ENCODE measurements around the gene CCK. TPM values are rescaled to one million over a fixed set of nuclear protein-coding genes. Genes with fewer than 3 reads are reported as not detected.

Gene CCK
- total and polyA plus RNA-seq, 2 experiments from 2014 or later, result 3.1 to 4.2 TPM

DNA sequence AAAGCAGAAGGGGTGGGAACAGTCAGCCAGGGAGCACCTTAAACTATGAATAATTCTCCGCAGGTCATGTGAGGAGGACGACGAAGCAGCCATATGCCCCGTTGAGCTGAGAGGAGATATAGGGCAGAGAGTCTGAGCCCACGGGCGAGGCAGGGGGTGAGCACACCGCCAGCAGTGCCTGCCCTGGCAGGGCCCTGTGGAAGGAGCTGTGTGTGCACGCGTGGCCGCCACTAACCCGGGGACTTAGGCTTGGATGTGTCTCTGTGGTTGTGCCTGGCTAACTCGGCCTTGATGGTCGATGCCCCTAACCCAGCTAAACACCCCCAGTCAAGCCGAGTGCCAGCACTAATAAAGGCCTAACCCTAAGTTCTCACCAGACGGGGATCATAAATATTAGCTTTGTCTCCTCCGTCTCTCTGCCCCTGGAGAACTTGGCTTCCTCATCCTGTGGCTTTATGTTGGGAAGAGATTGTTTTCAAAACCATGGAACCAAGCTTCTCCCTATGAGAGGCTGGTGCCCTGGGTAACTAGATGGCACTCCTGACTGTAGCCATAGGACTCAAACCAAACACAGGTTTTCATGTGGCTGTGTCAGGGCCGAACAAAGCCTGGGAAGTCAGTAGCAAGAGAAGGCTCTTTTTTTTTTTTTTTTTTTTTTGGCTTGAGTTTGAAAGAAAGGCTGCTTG, 45.4 kb downstream of the CCK start:
- no peaks in the 10 kb centered on the region for H3K79me2 ChIP-seq (replicated peaks; ENCODE audit: insufficient read depth)
- no peaks in the 10 kb centered on the region for H3K27me3 ChIP-seq (ENCODE audit: insufficient read depth)
- H3K9me2 ChIP-seq (ENCODE audit: insufficient read depth), result no peaks in the 10 kb centered on the region
- H2AFZ ChIP-seq, result no peak overlapping the region
- DNase-seq (ENCODE audit: low spot score) (no peak), ATAC-seq (no peak)
- no peaks in the 10 kb centered on the region for H3F3A ChIP-seq (replicated peaks; ENCODE audit: low read depth)
- TF ChIP-seq ZNF114 (CRISPR knock-in tag; IDR thresholded peaks at IDR 0.05) (no peak), EZH2 (IDR thresholded peaks at IDR 0.05; ENCODE audit: low read depth, unreplicated experiment) (no peak), NANOG (IDR thresholded peaks at IDR 0.05; ENCODE audit: borderline replicate concordance) (no peak), ZNF331 (CRISPR knock-in tag; IDR thresholded peaks at IDR 0.05; ENCODE audit: low read depth) (no peak), POLR2AphosphoS5 (IDR thresholded peaks at IDR 0.05; ENCODE audit: low read depth) (no peak)
- TF ChIP-seq, protein P1, sequence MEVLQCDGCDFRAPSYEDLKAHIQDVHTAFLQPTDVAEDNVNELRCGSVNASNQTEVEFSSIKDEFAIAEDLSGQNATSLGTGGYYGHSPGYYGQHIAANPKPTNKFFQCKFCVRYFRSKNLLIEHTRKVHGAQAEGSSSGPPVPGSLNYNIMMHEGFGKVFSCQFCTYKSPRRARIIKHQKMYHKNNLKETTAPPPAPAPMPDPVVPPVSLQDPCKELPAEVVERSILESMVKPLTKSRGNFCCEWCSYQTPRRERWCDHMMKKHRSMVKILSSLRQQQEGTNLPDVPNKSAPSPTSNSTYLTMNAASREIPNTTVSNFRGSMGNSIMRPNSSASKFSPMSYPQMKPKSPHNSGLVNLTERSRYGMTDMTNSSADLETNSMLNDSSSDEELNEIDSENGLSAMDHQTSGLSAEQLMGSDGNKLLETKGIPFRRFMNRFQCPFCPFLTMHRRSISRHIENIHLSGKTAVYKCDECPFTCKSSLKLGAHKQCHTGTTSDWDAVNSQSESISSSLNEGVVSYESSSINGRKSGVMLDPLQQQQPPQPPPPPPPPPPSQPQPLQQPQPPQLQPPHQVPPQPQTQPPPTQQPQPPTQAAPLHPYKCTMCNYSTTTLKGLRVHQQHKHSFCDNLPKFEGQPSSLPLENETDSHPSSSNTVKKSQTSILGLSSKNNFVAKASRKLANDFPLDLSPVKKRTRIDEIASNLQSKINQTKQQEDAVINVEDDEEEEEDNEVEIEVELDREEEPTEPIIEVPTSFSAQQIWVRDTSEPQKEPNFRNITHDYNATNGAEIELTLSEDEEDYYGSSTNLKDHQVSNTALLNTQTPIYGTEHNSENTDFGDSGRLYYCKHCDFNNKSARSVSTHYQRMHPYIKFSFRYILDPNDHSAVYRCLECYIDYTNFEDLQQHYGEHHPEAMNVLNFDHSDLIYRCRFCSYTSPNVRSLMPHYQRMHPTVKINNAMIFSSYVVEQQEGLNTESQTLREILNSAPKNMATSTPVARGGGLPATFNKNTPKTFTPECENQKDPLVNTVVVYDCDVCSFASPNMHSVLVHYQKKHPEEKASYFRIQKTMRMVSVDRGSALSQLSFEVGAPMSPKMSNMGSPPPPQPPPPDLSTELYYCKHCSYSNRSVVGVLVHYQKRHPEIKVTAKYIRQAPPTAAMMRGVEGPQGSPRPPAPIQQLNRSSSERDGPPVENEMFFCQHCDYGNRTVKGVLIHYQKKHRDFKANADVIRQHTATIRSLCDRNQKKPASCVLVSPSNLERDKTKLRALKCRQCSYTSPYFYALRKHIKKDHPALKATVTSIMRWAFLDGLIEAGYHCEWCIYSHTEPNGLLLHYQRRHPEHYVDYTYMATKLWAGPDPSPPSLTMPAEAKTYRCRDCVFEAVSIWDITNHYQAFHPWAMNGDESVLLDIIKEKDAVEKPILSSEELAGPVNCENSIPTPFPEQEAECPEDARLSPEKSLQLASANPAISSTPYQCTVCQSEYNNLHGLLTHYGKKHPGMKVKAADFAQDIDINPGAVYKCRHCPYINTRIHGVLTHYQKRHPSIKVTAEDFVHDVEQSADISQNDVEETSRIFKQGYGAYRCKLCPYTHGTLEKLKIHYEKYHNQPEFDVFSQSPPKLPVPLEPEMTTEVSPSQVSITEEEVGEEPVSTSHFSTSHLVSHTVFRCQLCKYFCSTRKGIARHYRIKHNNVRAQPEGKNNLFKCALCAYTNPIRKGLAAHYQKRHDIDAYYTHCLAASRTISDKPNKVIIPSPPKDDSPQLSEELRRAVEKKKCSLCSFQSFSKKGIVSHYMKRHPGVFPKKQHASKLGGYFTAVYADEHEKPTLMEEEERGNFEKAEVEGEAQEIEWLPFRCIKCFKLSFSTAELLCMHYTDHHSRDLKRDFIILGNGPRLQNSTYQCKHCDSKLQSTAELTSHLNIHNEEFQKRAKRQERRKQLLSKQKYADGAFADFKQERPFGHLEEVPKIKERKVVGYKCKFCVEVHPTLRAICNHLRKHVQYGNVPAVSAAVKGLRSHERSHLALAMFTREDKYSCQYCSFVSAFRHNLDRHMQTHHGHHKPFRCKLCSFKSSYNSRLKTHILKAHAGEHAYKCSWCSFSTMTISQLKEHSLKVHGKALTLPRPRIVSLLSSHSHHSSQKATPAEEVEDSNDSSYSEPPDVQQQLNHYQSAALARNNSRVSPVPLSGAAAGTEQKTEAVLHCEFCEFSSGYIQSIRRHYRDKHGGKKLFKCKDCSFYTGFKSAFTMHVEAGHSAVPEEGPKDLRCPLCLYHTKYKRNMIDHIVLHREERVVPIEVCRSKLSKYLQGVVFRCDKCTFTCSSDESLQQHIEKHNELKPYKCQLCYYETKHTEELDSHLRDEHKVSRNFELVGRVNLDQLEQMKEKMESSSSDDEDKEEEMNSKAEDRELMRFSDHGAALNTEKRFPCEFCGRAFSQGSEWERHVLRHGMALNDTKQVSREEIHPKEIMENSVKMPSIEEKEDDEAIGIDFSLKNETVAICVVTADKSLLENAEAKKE (CRISPR knock-in tag; IDR thresholded peaks at IDR 0.05), result no peak
- TF ChIP-seq, protein P2, sequence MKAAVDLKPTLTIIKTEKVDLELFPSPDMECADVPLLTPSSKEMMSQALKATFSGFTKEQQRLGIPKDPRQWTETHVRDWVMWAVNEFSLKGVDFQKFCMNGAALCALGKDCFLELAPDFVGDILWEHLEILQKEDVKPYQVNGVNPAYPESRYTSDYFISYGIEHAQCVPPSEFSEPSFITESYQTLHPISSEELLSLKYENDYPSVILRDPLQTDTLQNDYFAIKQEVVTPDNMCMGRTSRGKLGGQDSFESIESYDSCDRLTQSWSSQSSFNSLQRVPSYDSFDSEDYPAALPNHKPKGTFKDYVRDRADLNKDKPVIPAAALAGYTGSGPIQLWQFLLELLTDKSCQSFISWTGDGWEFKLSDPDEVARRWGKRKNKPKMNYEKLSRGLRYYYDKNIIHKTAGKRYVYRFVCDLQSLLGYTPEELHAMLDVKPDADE (IDR thresholded peaks at IDR 0.05), result no peak
- Mint-ChIP-seq H3K36me3 (ENCODE audit: low read depth) (peaks cover 22% of the 10 kb centered on the region), H3K4me3 (no peak overlapping the region), H3K9me3 (no peaks in the 10 kb centered on the region), H3K4me1 (peaks cover 8% of the 10 kb centered on the region), H3K27ac (no peak overlapping the region), H3K27me3 (ENCODE audit: insufficient read depth, low read depth, poor library complexity) (no peaks in the 10 kb centered on the region)
- no peaks in the 10 kb centered on the region for H3K4me1 ChIP-seq (ENCODE audit: insufficient read depth)
- H4K20me1 ChIP-seq (replicated peaks; ENCODE audit: insufficient read depth), result no peaks in the 10 kb centered on the region; the same call in 1 of the 2 replicates
- H3K4me3 ChIP-seq, result no peak overlapping the region
- no peak overlapping the region for H3K27ac ChIP-seq (ENCODE audit: low read depth)
- no peak overlapping the region for H3K4me2 ChIP-seq
- H3K36me3 ChIP-seq (ENCODE audit: insufficient read depth), result no peaks in the 10 kb centered on the region

Measured in GM23338 (cell line).